Midbrain (tissue), 1 donor: Measurements from ENCODE around the gene SPEN.

Source experiments
- DNase-seq: peaks from one replicate; lab custom pipeline; 2025; lab: John Stamatoyannopoulos, UW

SPEN gene

GRCh38 chr1:15937706-15938168 is 90.2 kb downstream of the SPEN start:
- no peak for DNase-seq

- no peak for DNase-seq
Measured at GRCh38 chr1:15938628-15939161, 91.2 kb downstream of the SPEN start.

GRCh38 chr1:15939181-15940109 is 91.9 kb downstream of the SPEN start:
- no peak for DNase-seq

- DNase-seq = no peak
Measured at GRCh38 chr1:15940110-15941043, 92.9 kb downstream of the SPEN start.

GRCh38 chr1:15941044-15941840 is 93.7 kb downstream of the SPEN start:
- DNase-seq = no peak

DNA sequence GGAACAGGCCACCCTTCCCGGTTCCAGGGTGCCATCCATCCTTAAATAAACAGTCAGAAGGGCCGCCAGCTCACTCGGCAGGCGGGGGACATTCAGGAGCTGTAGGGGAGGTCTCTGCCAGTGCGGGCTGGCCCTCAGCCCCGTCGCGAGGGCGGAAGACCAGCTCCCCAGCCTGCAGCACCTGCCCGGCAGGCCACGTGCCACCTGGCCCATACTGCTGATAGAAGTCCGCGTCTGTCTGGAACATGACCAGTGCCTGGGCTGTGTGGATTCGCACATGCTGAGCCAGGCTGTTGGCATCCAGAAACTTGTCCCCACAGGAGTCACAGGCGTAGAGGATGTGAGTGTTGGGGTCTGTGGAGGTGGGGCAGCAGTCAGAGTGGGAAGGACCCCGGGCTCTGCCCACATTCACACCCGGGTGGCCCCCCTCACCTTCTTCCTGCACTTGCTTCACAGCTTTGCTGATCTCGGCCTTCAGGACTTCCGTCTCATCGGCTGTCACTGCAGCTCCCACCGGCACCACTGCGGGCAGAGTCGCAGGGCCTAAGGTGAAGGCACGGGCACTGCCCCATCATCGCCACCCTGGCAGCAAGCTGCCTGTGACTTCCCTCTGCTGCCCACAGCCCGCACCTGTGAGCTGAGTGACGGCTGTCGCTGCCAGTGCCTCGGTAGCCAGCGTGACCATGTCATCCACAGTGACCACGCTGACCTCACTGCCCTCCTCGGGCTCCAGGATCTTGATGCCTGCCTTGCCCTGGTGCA is 94.6 kb downstream of the SPEN start:
- DNase-seq = no peak

DNA sequence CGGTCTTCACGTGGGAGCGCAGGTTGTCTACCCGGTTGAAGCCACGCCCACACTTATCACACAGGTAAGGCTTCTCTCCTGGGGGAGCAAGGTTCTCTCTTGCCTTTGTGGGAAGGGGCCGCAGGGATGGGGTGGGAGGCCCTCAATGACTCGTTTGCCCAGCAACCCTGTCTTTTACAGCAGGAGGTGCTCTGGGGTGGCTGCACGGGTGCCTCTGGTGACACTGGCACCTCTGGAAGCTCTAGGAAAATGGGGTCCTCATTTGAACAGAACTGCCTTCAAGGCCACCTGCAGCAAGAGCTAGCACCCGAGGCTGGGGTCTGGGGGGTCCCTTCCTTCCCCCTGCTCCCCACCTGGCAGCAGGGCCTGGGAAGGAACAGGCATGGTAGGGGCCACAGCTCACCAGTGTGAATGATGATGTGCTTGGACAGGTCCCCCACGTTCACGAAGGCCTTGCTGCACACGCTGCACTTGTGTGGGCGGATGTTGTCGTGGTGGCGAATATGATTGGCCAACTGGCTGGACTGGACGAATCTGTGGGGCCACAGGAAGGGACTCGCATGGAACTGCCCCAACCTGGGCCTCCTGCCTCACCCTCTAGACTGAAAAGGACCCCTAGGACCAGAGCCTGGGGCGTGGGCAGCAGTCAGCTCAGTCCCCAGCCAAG is 95.3 kb downstream of the SPEN start:
- no peak for DNase-seq

DNA sequence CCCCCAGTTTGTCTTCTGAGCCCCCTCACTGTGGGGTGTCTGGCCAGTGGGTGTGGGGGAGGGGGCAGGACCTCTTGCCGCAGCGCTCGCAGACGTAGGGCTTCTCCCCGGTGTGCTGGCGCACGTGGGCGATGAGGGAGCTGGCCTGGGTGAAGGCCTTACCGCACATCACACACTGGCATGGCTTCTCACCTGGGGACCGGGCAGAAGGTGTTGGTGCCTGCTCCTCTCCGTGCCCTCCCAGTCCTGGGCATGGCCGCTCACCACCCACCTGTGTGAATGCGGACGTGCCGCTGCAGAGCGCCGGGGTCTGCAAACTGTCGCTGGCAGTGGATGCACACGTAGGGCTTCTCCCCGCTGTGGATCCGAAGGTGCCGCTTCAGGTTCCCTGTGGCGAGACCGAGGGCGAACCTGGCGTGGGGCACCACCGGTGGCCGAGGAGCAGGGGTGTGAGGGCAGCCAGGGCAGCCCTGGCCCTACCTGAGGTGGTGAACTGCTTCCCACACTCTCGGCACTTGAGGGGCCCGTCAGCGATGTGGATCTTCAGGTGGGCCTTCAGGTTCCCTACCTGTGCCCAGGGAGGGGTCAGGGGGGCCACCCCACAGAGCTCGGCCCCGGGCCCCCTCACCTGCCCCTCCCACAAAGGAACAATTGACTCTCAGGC is 96.0 kb downstream of the SPEN start:
- no peak for DNase-seq

DNA sequence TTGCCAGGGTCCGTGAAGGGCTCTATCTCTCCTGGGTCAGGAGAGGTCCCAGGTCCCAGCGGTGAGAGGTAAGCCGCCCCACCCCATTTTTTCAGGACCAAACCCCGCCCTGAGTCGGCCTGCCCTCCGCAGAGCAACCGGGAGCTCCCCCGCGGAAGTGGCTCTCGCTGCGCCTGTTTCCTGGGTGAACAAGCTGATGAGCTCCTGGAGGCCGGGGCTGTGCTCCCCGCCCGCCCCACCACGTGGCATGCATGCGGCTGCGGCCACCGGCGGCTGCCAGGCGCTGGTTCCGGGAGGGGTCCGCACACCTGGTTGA is 96.4 kb downstream of the SPEN start:
- DNase-seq = no peak

GRCh38 chr1:15944308-15945010 is 97.0 kb downstream of the SPEN start:
- no peak for DNase-seq

DNA sequence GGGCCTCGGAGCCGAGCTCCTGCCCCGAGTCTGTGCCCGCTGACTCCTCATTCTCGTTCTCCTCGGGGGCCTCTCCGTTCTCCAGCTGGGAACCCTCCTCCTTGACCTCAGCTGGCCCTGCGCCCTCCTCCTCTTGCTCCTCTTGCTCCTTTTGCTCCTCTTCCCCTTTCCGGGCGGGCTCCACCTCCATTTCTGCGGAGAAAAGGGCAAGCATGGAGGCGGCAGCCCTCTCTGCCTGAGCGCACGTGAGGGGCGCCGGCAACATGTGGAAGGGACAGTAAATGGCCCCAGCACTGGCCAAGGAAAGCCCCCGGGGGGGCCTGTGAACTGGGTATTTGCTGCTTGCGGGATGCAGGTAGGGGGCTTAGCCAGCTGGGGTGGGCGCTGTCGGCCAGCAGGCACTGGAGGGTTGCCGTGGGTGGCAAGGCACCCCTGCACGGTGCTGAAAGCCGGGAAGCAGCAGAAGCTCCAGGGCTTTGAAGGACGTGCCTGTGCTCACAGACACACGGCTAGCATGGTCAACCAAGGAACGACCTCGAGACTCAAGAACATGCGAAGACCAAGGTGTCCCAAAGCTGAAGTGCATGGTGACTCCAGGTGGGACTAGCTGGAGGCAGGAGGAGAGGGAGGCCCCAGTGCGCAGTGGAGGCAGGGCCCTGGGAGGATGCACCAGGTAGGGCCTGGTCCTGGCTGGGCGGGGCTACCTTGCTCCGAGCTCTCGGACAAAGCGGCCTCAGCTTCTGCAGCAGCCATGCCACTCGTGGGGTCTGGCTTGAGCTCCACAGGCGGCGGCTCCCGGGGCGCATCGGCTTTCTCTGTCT is 97.7 kb downstream of the SPEN start:
- no peak for DNase-seq

DNA sequence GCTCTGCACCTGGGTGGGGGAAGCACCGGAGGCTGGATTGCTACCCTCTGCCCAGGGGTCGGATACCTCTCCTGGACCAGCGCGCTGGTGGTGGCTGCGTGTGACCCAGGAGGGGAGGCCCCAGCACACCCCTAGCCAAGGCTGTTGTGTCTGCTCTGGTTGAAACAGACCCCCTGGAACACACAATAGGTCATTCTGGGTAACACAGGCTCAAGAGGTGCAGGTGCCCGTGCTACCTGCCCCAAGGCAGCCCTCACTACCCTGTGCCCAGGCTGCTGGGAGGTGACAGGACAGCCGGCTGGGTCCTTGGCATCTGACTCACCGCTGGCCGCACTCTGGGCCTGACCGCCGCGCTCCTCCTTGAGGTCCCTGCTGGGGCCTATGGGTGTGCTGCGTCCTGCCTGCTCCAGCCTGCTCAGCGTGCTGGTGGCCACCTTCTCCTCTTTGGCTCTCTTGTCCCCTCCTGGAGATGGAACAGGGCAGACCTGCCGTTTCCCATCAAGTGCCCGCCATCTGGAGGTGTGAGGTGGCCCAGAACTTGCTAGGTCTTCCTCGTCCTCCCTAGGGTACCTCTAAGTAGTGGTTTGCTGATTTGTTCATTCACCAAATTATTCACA is 98.4 kb downstream of the SPEN start:
- no peak for DNase-seq

- no peak for DNase-seq
Measured at GRCh38 chr1:15946571-15947381, 99.3 kb downstream of the SPEN start.

DNA sequence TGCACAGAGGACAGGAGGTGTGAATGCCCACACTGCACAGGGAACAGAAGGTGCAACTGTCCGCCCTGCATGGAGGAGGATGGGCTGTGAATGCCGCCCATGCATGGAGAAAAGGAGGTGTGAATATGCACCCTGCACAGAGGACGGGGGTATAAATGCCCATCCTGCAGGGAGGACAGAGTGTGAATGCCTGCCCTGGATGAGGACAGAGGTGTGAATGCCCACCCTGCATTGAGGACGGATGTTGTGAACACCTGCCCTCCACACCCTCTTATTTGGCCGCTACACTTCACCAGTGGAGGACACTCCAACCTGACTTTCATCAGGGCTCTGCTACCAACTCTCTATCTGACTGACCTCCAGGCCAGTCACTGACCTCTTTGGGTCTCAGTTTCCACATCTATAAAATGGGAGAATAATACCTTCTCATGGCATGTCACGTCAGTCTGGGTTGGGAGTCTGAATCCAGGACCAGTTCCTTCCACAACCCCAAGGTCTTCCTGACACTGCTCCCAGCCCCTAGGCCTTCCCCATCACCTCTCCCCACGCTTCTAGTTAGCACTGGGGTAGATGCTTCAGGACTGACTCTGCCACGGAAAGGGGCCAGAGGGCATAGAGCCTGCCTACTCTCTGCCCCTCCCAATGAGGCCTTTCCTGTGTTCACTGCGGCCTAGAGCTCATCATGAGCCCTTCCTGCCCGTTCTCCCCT is 100.0 kb downstream of the SPEN start:
- DNase-seq = no peak

DNA sequence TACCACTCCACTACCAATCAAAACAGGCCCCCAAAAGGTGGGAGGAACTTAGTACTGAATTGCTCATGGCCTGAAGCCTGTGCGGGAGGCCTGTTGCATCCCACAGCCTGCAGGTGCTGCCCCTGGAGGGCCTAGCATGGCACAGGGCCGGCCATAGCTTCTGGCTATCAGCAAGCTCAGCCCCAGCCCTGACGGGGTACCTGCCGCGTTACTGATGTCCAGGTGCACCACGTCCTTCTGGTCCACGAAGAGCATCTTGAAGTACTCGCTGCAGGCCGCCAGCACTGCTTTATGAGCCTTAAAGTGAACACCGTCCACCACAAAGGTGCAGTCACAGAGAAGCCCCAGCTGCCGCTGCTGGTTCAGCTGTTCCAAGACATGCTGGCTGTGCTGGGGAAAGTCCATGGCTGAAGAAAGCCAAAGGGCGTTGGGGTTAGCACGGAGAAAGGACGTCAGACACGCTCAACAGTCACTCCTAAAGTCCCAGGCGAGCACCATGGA is 100.6 kb downstream of the SPEN start:
- DNase-seq = no peak
